Lower leg skin (tissue), 3 donors: ENCODE data around the gene TPRN.

Source experiments
- POLR2A ChIP-seq, 2 donors: fragments of 450-650 bp; IDR thresholded peaks; one replicate each; pipeline ENCODE4 v1.6.1; 2016 to 2017; ENCODE audit warnings: antibody characterized with exemption in 2 of 2, mild to moderate bottlenecking in 1 of 2, moderate library complexity in 1 of 2
- TF ChIP-seq, protein P1 (sequence below), 3 donors: fragments of 450-650 bp; IDR thresholded peaks; one replicate each; pipeline ENCODE4 v1.5.1; 2016; ENCODE audit warnings: antibody characterized with exemption in 3 of 3, mild to moderate bottlenecking in 3 of 3, moderate library complexity in 2 of 3

GRCh38 chr9:137149942-137150616 lies 50.5 kb downstream of the TPRN start:
- TF ChIP-seq, protein P1, sequence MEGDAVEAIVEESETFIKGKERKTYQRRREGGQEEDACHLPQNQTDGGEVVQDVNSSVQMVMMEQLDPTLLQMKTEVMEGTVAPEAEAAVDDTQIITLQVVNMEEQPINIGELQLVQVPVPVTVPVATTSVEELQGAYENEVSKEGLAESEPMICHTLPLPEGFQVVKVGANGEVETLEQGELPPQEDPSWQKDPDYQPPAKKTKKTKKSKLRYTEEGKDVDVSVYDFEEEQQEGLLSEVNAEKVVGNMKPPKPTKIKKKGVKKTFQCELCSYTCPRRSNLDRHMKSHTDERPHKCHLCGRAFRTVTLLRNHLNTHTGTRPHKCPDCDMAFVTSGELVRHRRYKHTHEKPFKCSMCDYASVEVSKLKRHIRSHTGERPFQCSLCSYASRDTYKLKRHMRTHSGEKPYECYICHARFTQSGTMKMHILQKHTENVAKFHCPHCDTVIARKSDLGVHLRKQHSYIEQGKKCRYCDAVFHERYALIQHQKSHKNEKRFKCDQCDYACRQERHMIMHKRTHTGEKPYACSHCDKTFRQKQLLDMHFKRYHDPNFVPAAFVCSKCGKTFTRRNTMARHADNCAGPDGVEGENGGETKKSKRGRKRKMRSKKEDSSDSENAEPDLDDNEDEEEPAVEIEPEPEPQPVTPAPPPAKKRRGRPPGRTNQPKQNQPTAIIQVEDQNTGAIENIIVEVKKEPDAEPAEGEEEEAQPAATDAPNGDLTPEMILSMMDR (IDR thresholded peaks at IDR 0.05) = no peak
- no peak for TF ChIP-seq POLR2A (IDR thresholded peaks at IDR 0.05)
